Measurements from ENCODE around the gene BTBD7.

BTBD7 gene

GRCh38 chr14:93195316-93195999, 137.4 kb downstream of the BTBD7 start:
- ATAC-seq (no peak), DNase-seq (no peak)
